Measurements from ENCODE around the gene ZNF213. TPM values are rescaled to one million over a fixed set of nuclear protein-coding genes. Genes with fewer than 3 reads are reported as not detected.
A peak's percentile ranks its signal among the peaks of the same experiment; 100 is the strongest.

The ZNF213 gene
- total RNA-seq, 1 donor from 2014 or later = 2.7 TPM

GRCh38 chr16:3147046-3147756 is 12.4 kb downstream of the ZNF213 start:
- ATAC-seq = no peak
- DNase-seq (ENCODE audit: low spot score) = no peak

GRCh38 chr16:3147757-3148104 is 12.9 kb downstream of the ZNF213 start:
- DNase-seq (ENCODE audit: low spot score) = no peak
- ATAC-seq = no peak

GRCh38 chr16:3148256-3149192 is 13.7 kb downstream of the ZNF213 start:
- DNase-seq (ENCODE audit: low spot score) = no peak
- ATAC-seq = no peak

GRCh38 chr16:3149193-3149530 is 14.3 kb downstream of the ZNF213 start:
- ATAC-seq = no peak
- DNase-seq (ENCODE audit: low spot score) = no peak

- ATAC-seq = peak; percentile 30
Measured at GRCh38 chr16:3149630-3150345, 15.0 kb downstream of the ZNF213 start.

GRCh38 chr16:3150346-3151218 is 15.8 kb downstream of the ZNF213 start:
- DNase-seq (ENCODE audit: low spot score) (peak; percentile 96), ATAC-seq (peak; percentile 91)

More at GRCh38 chr16:3149630-3150345, 15.0 kb downstream of the ZNF213 start:
- peak; percentile 63 for DNase-seq (ENCODE audit: low spot score)

GRCh38 chr16:3152027-3152276 is 17.1 kb downstream of the ZNF213 start:
- DNase-seq (ENCODE audit: low spot score) (no peak), ATAC-seq (no peak)

- DNase-seq (ENCODE audit: low spot score) (peak; percentile 84), ATAC-seq (peak; percentile 30)
Measured at GRCh38 chr16:3152277-3152990, 17.6 kb downstream of the ZNF213 start.

GRCh38 chr16:3152991-3153368 is 18.2 kb downstream of the ZNF213 start:
- ATAC-seq = no peak

GRCh38 chr16:3155181-3155580 is 20.4 kb downstream of the ZNF213 start:
- ATAC-seq (no peak), DNase-seq (ENCODE audit: low spot score) (no peak)

More at GRCh38 chr16:3152991-3153368, 18.2 kb downstream of the ZNF213 start:
- DNase-seq (ENCODE audit: low spot score) = no peak

- ATAC-seq (no peak), DNase-seq (ENCODE audit: low spot score) (no peak)
Measured at GRCh38 chr16:3155972-3156371, 21.1 kb downstream of the ZNF213 start.

GRCh38 chr16:3157229-3158025 is 22.6 kb downstream of the ZNF213 start:
- DNase-seq (ENCODE audit: low spot score) = peak; percentile 61
- peak; percentile 19 for ATAC-seq

GRCh38 chr16:3158026-3158509 is 23.2 kb downstream of the ZNF213 start:
- ATAC-seq (peak; percentile 49), DNase-seq (ENCODE audit: low spot score) (no peak)

GRCh38 chr16:3158510-3159314 is 23.9 kb downstream of the ZNF213 start:
- DNase-seq (ENCODE audit: low spot score) = peak; percentile 93
- peak; percentile 95 for ATAC-seq

- no peak for DNase-seq (ENCODE audit: low spot score)
- no peak for ATAC-seq
Measured at GRCh38 chr16:3161235-3162018, 26.6 kb downstream of the ZNF213 start.

- ATAC-seq (no peak), DNase-seq (ENCODE audit: low spot score) (no peak)
Measured at GRCh38 chr16:3164121-3164991, 29.5 kb downstream of the ZNF213 start.

Data from left lobe of liver (tissue), 2 donors.